Measurements from ENCODE around the gene SSTR1. TPM values are rescaled to one million over a fixed set of nuclear protein-coding genes. Genes with fewer than 3 reads are reported as not detected.

The SSTR1 gene
- total RNA-seq, 1 experiment from 2014 or later, result 0.50 TPM

DNA sequence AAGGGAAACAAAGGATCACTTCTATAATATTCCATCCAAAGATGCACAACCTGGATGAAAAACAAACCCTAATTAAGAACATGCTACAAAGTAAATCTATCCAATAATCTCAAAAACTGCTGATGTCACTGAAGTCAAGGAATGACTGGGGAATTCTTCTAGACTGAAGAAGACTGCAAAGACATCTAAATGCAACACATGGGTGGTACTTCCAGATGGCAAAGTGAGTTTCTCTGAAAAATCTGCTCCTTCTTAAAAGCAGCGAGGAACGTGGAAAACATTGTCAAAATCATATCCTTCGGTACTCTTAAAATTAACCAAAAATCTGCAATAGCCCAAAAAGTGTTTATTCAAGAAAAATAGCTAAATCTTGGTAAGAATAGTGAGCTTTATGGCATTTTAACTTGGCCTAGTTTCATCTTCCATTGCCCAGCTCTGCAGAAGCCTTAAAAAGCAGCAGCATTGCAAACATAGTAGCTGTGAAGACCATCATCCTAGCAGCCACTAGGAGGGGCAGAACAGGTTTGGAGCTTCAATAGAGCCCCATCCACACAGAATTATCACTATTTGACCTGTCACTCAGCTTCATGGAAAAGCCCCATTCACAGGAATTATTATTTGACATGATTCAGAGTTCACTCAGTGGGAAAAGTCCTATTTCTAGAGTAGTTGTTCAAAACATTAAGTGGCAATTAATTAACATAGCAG, 40.8 kb downstream of the SSTR1 start:
- BruUV-seq (replicated peaks), result no TSS peak
- CTCF ChIA-PET, result interaction anchor here (0.6 to 0.8 kb wide), 2 partner anchors 42 to 400 kb away, joined by 3 to 6 read pairs; no protein-coding TSS in a partner anchor
- H3K4me2 ChIP-seq, result no peak overlapping the region
- no peak overlapping the region for H2AFZ ChIP-seq
- no peaks in the 10 kb centered on the region for H3K4me1 ChIP-seq (replicated peaks; ENCODE audit: insufficient read depth)
- H3K4me3 ChIP-seq, result no peak overlapping the region
- H3K36me3 ChIP-seq (ENCODE audit: low read depth), result no peaks in the 10 kb centered on the region
- H3K27me3 ChIP-seq (ENCODE audit: insufficient read depth, low read depth), result no peaks in the 10 kb centered on the region
- DNase-seq, result no peak
- intact Hi-C loops (cut with micrococcal nuclease; ENCODE audit: unreplicated experiment), result no loop called here
- H4K20me1 ChIP-seq (ENCODE audit: insufficient read depth), result no peaks in the 10 kb centered on the region
- no peaks in the 10 kb centered on the region for H3F3A ChIP-seq (ENCODE audit: insufficient read depth, low read depth)
- POLR2A ChIA-PET (ENCODE audit: unreplicated experiment), result no interaction called here
- no peaks in the 10 kb centered on the region for H3K9me2 ChIP-seq (ENCODE audit: insufficient read depth)
- H3K27ac ChIP-seq, result no peak overlapping the region
- H3K9me3 ChIP-seq (ENCODE audit: insufficient read depth, low read depth), result no peaks in the 10 kb centered on the region
- H3K79me2 ChIP-seq (ENCODE audit: low read depth), result no peaks in the 10 kb centered on the region
- TF ChIP-seq, protein P1, sequence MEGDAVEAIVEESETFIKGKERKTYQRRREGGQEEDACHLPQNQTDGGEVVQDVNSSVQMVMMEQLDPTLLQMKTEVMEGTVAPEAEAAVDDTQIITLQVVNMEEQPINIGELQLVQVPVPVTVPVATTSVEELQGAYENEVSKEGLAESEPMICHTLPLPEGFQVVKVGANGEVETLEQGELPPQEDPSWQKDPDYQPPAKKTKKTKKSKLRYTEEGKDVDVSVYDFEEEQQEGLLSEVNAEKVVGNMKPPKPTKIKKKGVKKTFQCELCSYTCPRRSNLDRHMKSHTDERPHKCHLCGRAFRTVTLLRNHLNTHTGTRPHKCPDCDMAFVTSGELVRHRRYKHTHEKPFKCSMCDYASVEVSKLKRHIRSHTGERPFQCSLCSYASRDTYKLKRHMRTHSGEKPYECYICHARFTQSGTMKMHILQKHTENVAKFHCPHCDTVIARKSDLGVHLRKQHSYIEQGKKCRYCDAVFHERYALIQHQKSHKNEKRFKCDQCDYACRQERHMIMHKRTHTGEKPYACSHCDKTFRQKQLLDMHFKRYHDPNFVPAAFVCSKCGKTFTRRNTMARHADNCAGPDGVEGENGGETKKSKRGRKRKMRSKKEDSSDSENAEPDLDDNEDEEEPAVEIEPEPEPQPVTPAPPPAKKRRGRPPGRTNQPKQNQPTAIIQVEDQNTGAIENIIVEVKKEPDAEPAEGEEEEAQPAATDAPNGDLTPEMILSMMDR (conservative IDR thresholded peaks at IDR 0.05), result no peak
- TF ChIP-seq EZH2 (IDR thresholded peaks at IDR 0.05; ENCODE audit: low read depth), result no peak

DNA sequence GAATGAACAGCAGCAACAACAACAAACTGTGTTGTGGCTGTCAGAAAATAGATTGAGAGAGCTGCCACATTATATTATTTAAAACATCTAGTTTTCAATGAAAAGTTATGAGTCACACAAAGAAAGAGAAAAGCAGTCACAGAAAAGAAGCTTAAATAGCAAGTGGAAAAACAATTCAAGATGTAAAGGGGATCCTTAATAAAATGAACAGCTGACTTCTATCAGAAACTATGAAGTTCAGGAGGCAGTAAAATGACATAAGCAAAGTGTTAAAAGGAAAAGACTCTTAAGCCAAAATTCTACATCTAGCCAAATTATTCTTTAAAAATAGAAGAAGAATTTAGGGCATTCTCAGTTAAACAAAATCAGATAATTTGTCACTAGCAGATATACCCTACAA, 42.6 kb downstream of the SSTR1 start:
- H3K9me2 ChIP-seq (ENCODE audit: insufficient read depth), result no peaks in the 10 kb centered on the region
- POLR2A ChIA-PET (ENCODE audit: unreplicated experiment), result interaction anchor here (0.6 kb wide), 1 partner anchor 254 kb away, joined by 3 read pairs; no protein-coding TSS in a partner anchor
- H3K4me1 ChIP-seq (replicated peaks; ENCODE audit: insufficient read depth), result no peaks in the 10 kb centered on the region
- H3K4me2 ChIP-seq, result no peak overlapping the region
- no peaks in the 10 kb centered on the region for H3K27me3 ChIP-seq (ENCODE audit: insufficient read depth, low read depth)
- H4K20me1 ChIP-seq (ENCODE audit: insufficient read depth), result no peaks in the 10 kb centered on the region
- TF ChIP-seq EZH2 (IDR thresholded peaks at IDR 0.05; ENCODE audit: low read depth), result no peak
- TF ChIP-seq, protein P1 (conservative IDR thresholded peaks at IDR 0.05), result no peak
- intact Hi-C loops (cut with micrococcal nuclease; ENCODE audit: unreplicated experiment), result no loop called here
- no peak for DNase-seq
- CTCF ChIA-PET, result no interaction called here
- no peaks in the 10 kb centered on the region for H3K79me2 ChIP-seq (ENCODE audit: low read depth)
- H3F3A ChIP-seq (ENCODE audit: insufficient read depth, low read depth), result no peaks in the 10 kb centered on the region
- H3K36me3 ChIP-seq (ENCODE audit: low read depth), result no peaks in the 10 kb centered on the region
- no peak overlapping the region for H2AFZ ChIP-seq
- no TSS peak for BruUV-seq (replicated peaks)
- no peak overlapping the region for H3K4me3 ChIP-seq
- no peaks in the 10 kb centered on the region for H3K9me3 ChIP-seq (ENCODE audit: insufficient read depth, low read depth)
- no peak overlapping the region for H3K27ac ChIP-seq

DNA sequence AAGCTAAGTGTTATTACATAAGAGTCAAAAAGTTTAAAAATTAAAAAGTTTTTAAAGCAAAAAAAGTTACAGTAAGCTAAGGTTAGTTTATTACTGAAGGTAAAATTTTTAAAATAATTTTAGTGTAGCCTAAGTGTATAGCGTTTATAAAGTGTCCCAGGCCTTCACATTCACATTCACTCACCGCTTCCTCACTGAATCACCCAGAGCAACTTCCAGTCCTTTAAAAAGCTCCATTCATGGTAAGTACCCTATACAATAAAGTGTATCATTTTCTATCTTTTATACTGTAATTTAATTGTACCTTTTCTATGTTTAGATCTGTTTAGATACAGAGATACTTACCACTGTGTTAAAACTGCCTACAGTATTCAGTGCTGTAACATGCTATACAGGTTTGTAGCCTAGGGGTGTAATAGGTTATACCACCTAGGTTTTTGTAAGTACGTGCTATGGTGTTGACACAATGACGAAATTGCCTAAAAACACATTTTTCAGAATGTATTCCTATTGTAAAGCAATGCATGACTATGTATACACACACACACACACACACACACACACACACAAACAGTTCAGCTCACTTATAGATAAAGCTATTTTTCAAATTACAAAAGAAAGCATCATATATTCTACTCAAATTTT, 44.5 kb downstream of the SSTR1 start:
- no peaks in the 10 kb centered on the region for H3F3A ChIP-seq (ENCODE audit: insufficient read depth, low read depth)
- H3K4me3 ChIP-seq, result no peak overlapping the region
- H4K20me1 ChIP-seq (ENCODE audit: insufficient read depth), result no peaks in the 10 kb centered on the region
- DNase-seq, result no peak
- ChIA-PET POLR2A (ENCODE audit: unreplicated experiment) (interaction anchor here (0.5 kb wide), 1 partner anchor 547 kb away, joined by 6 read pairs; no protein-coding TSS in a partner anchor), CTCF (no interaction called here)
- no peaks in the 10 kb centered on the region for H3K9me2 ChIP-seq (ENCODE audit: insufficient read depth)
- H3K4me2 ChIP-seq, result no peak overlapping the region
- H3K4me1 ChIP-seq (replicated peaks; ENCODE audit: insufficient read depth), result no peaks in the 10 kb centered on the region
- no peaks in the 10 kb centered on the region for H3K27me3 ChIP-seq (ENCODE audit: insufficient read depth, low read depth)
- no peaks in the 10 kb centered on the region for H3K79me2 ChIP-seq (ENCODE audit: low read depth)
- TF ChIP-seq, protein P1 (conservative IDR thresholded peaks at IDR 0.05), result no peak
- no peak for TF ChIP-seq EZH2 (IDR thresholded peaks at IDR 0.05; ENCODE audit: low read depth)
- BruUV-seq (replicated peaks), result no TSS peak
- H3K36me3 ChIP-seq (ENCODE audit: low read depth), result no peaks in the 10 kb centered on the region
- H3K9me3 ChIP-seq (ENCODE audit: insufficient read depth, low read depth), result no peaks in the 10 kb centered on the region
- H3K27ac ChIP-seq, result no peak overlapping the region
- H2AFZ ChIP-seq, result no peak overlapping the region
- intact Hi-C loops (cut with micrococcal nuclease; ENCODE audit: unreplicated experiment), result no loop called here

Data from PC-9 (cell line).